Measurements from ENCODE around the gene GRM4.

GRM4 gene

GRCh38 chr6:34143196-34143883 lies 2.5 kb downstream of the GRM4 start:
- DNase-seq (ENCODE audit: low read depth in 3 of 3, low spot score in 1 of 3): no peak

- DNase-seq (ENCODE audit: low read depth in 3 of 3, low spot score in 1 of 3): no peak
Measured at GRCh38 chr6:34142061-34142998, 3.6 kb downstream of the GRM4 start.

- DNase-seq (ENCODE audit: low read depth in 3 of 3, low spot score in 1 of 3): no peak
Measured at GRCh38 chr6:34140075-34140474, 5.8 kb downstream of the GRM4 start.

- DNase-seq (ENCODE audit: low read depth in 3 of 3, low spot score in 1 of 3): no peak
Measured at GRCh38 chr6:34138914-34139510, 6.9 kb downstream of the GRM4 start.

GRCh38 chr6:34138191-34138590 lies 7.7 kb downstream of the GRM4 start:
- DNase-seq (ENCODE audit: low read depth in 3 of 3, low spot score in 1 of 3): no peak

- no peak for DNase-seq (ENCODE audit: low read depth in 3 of 3, low spot score in 1 of 3)
Measured at GRCh38 chr6:34135541-34135940, 10.3 kb downstream of the GRM4 start.

- no peak for DNase-seq (ENCODE audit: low read depth in 3 of 3, low spot score in 1 of 3)
Measured at GRCh38 chr6:34132486-34133185, 13.3 kb downstream of the GRM4 start.

GRCh38 chr6:34131326-34132290 lies 14.3 kb downstream of the GRM4 start:
- no peak for DNase-seq (ENCODE audit: low read depth in 3 of 3, low spot score in 1 of 3)

GRCh38 chr6:34130862-34131261 lies 15.0 kb downstream of the GRM4 start:
- DNase-seq (ENCODE audit: low read depth in 3 of 3, low spot score in 1 of 3): no peak

GRCh38 chr6:34129753-34130152 lies 16.1 kb downstream of the GRM4 start:
- no peak for DNase-seq (ENCODE audit: low read depth in 3 of 3, low spot score in 1 of 3)

- DNase-seq (ENCODE audit: low read depth in 3 of 3, low spot score in 1 of 3): no peak
Measured at GRCh38 chr6:34128045-34128444, 17.8 kb downstream of the GRM4 start.

- DNase-seq (ENCODE audit: low read depth in 3 of 3, low spot score in 1 of 3): no peak
Measured at GRCh38 chr6:34126419-34126818, 19.5 kb downstream of the GRM4 start.

- no peak for DNase-seq (ENCODE audit: low read depth in 3 of 3, low spot score in 1 of 3)
Measured at GRCh38 chr6:34125939-34126338, 19.9 kb downstream of the GRM4 start.

GRCh38 chr6:34120953-34121675 lies 24.8 kb downstream of the GRM4 start:
- no peak for DNase-seq (ENCODE audit: low read depth in 3 of 3, low spot score in 1 of 3)

- no peak for DNase-seq (ENCODE audit: low read depth in 3 of 3, low spot score in 1 of 3)
Measured at GRCh38 chr6:34115915-34116314, 30.0 kb downstream of the GRM4 start.

GRCh38 chr6:34115403-34115795 lies 30.5 kb downstream of the GRM4 start:
- DNase-seq (ENCODE audit: low read depth in 3 of 3, low spot score in 1 of 3): no peak

- DNase-seq (ENCODE audit: low read depth in 3 of 3, low spot score in 1 of 3): no peak
Measured at GRCh38 chr6:34114695-34115402, 31.0 kb downstream of the GRM4 start.

GRCh38 chr6:34113532-34113931 lies 32.4 kb downstream of the GRM4 start:
- DNase-seq (ENCODE audit: low read depth in 3 of 3, low spot score in 1 of 3): no peak

- no peak for DNase-seq (ENCODE audit: low read depth in 3 of 3, low spot score in 1 of 3)
Measured at GRCh38 chr6:34112126-34112525, 33.8 kb downstream of the GRM4 start.

Measured in stimulated activated CD4-positive, alpha-beta T cell treated with anti-CD3 and anti-CD28 coated beads, TNF-alpha, amount 100 ng/mL, for 1 hour (primary cell).